Neural crest cell (in vitro differentiated cells): ENCODE measurements around the gene PHKB. TPM values are rescaled to one million over a fixed set of nuclear protein-coding genes. Genes with fewer than 3 reads are reported as not detected.

Source experiments
- DNase-seq: peaks from one replicate; pipeline ENCODE4 v3.0.0; 2021; ENCODE audit warnings: low read depth, mixed read lengths, low spot score
- H3K27ac Mint-ChIP-seq: one replicate; pipeline ENCODE4 v1.8.0; 2021; ENCODE audit warnings: mild to moderate bottlenecking, mixed read lengths; ENCODE audit not compliant: unreplicated experiment
- H3K27me3 Mint-ChIP-seq: 2 replicates; pipeline ENCODE4 v1.8.0; 2021; ENCODE audit warnings: low read depth, mild to moderate bottlenecking, mixed read lengths
- H3K36me3 Mint-ChIP-seq: 2 replicates; pipeline ENCODE4 v1.8.0; 2021; ENCODE audit warnings: low read depth, mild to moderate bottlenecking, mixed read lengths
- H3K4me1 Mint-ChIP-seq: 2 replicates; pipeline ENCODE4 v1.8.0; 2021; ENCODE audit warnings: mixed read lengths
- H3K4me3 Mint-ChIP-seq: one replicate; pipeline ENCODE4 v1.8.0; 2021; ENCODE audit warnings: mild to moderate bottlenecking, mixed read lengths
- H3K9me3 Mint-ChIP-seq: 2 replicates; pipeline ENCODE4 v1.8.0; 2021; ENCODE audit warnings: mixed read lengths
- total RNA-seq: library from RNA; stranded (reverse); gene quantifications from 2 replicates; pipeline ENCODE4 v1.2.1, GENCODE V29; 2021
- TF ChIP-seq, protein P1 (sequence below): fragments of 200-600 bp; sonication (generic); conservative IDR thresholded peaks from 2 replicates; pipeline ENCODE4 v1.5.0; 2021; ENCODE audit warnings: antibody characterized with exemption, mild to moderate bottlenecking

PHKB gene
- total RNA-seq, 1 donor from 2014 or later = 61.2 TPM

GRCh38 chr16:47643323-47644000 lies 182.3 kb downstream of the PHKB start:
- Mint-ChIP-seq H3K4me1 (peaks cover 12% of the 10 kb centered on the region), H3K36me3 (peaks cover 9% of the 10 kb centered on the region), H3K9me3 (no peaks in the 10 kb centered on the region), H3K4me3 (no peak overlapping the region), H3K27me3 (no peaks in the 10 kb centered on the region), H3K27ac (no peak overlapping the region)
- TF ChIP-seq, protein P1, sequence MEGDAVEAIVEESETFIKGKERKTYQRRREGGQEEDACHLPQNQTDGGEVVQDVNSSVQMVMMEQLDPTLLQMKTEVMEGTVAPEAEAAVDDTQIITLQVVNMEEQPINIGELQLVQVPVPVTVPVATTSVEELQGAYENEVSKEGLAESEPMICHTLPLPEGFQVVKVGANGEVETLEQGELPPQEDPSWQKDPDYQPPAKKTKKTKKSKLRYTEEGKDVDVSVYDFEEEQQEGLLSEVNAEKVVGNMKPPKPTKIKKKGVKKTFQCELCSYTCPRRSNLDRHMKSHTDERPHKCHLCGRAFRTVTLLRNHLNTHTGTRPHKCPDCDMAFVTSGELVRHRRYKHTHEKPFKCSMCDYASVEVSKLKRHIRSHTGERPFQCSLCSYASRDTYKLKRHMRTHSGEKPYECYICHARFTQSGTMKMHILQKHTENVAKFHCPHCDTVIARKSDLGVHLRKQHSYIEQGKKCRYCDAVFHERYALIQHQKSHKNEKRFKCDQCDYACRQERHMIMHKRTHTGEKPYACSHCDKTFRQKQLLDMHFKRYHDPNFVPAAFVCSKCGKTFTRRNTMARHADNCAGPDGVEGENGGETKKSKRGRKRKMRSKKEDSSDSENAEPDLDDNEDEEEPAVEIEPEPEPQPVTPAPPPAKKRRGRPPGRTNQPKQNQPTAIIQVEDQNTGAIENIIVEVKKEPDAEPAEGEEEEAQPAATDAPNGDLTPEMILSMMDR = no peak
- DNase-seq = no peak

- peaks cover 12% of the 10 kb centered on the region for H3K4me1 Mint-ChIP-seq
- no peak overlapping the region for H3K4me3 Mint-ChIP-seq
- peaks cover 11% of the 10 kb centered on the region for H3K36me3 Mint-ChIP-seq
- no peak for DNase-seq
- H3K9me3 Mint-ChIP-seq = no peaks in the 10 kb centered on the region
- no peak overlapping the region for H3K27ac Mint-ChIP-seq
- no peaks in the 10 kb centered on the region for H3K27me3 Mint-ChIP-seq
- TF ChIP-seq, protein P1 = no peak
These were observed 183.0 kb downstream of the PHKB start for GRCh38 chr16:47644166-47644565.

DNA sequence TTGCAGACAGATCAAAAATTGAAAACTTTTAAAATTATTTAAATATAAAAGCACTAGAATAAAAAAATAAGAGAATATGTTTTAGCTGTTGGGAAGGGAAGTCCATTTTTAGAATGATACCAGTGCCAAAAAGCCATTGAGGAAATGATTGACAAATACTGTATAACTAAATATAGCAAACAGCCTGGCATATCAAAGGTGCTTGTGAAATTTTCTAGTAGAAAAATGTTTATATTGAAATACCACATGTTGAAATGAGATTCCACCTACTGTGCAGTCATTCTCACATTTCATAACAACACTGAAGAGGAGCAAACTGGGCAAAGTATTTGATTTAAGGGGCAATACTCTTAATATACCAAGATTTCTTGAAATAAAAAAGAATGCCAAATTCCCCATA lies 183.5 kb downstream of the PHKB start:
- H3K4me1 Mint-ChIP-seq = peaks cover 12% of the 10 kb centered on the region
- H3K27ac Mint-ChIP-seq = no peak overlapping the region
- no peaks in the 10 kb centered on the region for H3K9me3 Mint-ChIP-seq
- no peak for DNase-seq
- no peak overlapping the region for H3K4me3 Mint-ChIP-seq
- H3K36me3 Mint-ChIP-seq = peaks cover 11% of the 10 kb centered on the region
- TF ChIP-seq, protein P1 = no peak
- no peaks in the 10 kb centered on the region for H3K27me3 Mint-ChIP-seq

- DNase-seq = no peak
- Mint-ChIP-seq H3K9me3 (no peaks in the 10 kb centered on the region), H3K27ac (no peak overlapping the region), H3K4me1 (peaks cover 9% of the 10 kb centered on the region), H3K27me3 (no peaks in the 10 kb centered on the region), H3K4me3 (no peak overlapping the region), H3K36me3 (peaks cover 9% of the 10 kb centered on the region)
- TF ChIP-seq, protein P1 = no peak
These were observed 185.8 kb downstream of the PHKB start for GRCh38 chr16:47646914-47647313.

DNA sequence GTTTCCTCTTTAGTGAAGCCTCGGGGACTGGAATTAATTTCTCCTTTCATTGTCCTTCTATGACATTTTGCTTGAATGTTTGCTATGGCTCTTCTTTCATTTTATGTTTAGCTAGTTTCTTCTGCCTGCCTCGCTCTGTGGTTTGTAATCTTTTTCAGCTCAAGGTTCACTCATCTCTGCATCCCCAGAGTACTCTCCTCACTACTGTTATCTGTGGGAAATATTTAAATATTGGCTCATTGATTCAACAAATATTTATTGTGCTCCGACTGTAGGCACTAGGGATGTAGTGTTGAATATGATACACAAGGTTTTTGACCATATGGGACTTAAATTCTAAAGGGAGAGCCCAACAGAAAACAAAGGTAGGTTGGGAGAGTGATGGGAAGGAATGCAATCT lies 195.9 kb downstream of the PHKB start:
- no peak for DNase-seq
- Mint-ChIP-seq H3K4me3 (no peak overlapping the region), H3K27me3 (no peaks in the 10 kb centered on the region), H3K9me3 (peaks cover 4% of the 10 kb centered on the region), H3K27ac (peak overlapping the region; percentile 60), H3K4me1 (no peaks in the 10 kb centered on the region), H3K36me3 (peaks cover 28% of the 10 kb centered on the region)
- TF ChIP-seq, protein P1 = no peak
